Hippocampal formation (tissue), 2 donors: ENCODE data around the gene GADD45GIP1.

Experiments used
- DNase-seq, 2 donors: peaks; one replicate each; lab custom pipeline; 2025; lab: John Stamatoyannopoulos, UW

The GADD45GIP1 gene

DNA sequence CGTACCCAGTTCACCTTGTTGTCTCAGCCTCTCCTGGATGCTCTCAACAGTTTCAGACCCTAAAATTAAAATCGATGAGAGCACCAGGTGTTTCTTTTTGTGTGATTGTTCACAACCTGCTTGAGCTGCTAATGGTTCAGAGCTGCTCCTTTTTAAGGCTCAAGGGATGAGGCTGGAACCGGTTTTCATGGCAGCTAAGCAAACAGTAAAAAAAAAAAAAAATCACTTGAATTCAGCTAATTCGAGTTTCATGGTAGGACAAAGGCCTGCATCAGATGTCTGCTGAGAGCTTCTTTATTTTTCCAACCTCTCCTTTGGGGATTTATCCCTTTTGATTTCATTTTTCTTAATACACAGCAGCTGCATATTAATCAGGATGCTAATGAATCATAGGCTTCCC is 44.5 kb downstream of the GADD45GIP1 start:
- DNase-seq, result no peak

DNA sequence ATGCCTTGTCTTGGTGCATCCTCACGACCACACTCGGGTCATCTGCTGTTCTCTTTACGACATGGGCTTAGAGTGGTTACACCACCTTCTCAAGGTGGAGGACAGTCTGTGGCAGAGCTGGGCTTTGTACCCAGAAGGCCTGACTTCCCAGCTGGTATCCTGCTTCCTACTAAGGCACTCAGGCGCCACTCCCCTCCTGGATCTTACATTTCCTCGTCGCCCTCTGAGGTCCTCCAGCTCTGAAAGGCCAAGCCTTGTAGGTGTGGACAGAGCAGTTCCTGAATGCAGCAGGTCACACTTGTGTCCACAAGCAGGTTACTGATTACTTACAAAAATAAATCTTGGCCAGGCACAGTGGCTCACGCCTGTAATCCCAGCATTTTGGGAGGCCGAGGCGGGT is 49.9 kb downstream of the GADD45GIP1 start:
- no peak for DNase-seq
